ENCODE measurements around the gene PYGO2.

Gene PYGO2

DNA sequence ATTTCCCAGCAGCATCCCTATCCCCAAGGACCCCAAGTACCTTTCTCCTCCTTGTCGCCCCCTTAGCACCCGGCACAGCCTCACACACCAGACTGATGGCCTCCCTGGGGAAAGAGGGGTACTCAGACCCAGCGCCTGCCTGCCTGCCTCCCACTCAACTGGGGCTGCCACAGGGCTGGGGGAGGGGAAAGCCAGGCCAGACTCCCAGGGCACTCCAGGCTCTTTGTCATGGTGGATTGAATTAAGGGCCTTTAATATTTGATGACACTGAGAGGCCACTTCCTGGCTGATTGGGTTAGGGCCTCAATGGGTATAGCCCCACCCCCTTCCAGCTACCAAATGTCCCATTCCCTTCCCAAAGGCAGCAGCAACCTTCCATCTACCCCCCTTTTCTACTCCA lies 7.1 kb upstream of the PYGO2 start:
- DNase-seq: no peak
- in situ Hi-C loops (cut with MboI; ENCODE audit: low pct_unique_long_range_greater_than_20kb, low sequenced_read_pairs): no loop called here

DNA sequence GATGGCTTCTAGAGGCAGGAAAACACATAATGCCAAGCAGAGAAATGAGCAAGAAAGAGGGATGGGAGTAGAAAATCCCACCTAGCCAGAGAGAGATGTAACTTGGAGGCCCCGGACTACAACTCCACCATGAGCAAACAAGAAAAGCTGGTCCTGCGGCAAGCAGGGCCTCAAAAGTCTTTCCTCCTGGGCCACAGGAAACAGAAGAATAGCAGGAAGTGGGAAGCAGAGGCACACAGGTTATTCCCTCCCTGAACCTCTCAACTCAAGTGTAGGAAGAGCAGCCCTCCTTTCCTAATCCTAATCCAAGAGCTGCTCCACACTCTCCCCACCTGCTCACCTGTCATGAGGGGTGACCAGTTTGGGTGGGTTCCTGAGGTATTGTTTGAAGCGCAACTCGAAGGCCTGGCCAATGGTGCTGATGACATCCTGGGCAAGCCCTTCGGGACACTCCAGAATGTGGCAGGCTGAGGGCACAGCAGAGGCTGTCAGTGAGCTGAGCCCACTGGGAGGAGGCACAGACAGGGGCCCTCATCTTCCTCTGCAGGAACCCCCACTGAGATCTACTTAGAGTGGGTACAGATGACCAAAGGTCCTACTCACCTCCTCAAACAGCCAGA lies 5.9 kb upstream of the PYGO2 start:
- in situ Hi-C loops (cut with MboI; ENCODE audit: low pct_unique_long_range_greater_than_20kb, low sequenced_read_pairs): no loop called here
- DNase-seq: no peak

DNA sequence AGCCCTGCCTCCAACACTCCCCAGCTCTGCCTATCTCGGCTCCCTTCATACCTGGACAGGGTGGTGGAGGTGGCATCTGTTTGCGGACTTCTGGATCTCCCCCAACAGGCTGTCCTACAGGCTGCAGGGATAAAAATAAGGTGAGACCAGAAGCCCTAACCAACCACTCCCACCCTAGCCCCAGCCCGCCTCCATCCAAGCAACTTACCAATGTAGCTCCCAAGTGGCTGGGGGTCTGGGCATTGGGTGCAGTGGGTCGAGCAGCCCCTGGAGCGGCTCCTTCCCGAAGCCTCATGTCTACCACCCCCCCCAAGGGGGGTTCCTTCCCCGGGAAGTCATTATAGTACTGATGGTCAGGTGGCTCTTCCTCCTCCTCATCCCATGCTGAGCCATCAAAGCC lies 4.5 kb upstream of the PYGO2 start:
- no peak for DNase-seq

DNA sequence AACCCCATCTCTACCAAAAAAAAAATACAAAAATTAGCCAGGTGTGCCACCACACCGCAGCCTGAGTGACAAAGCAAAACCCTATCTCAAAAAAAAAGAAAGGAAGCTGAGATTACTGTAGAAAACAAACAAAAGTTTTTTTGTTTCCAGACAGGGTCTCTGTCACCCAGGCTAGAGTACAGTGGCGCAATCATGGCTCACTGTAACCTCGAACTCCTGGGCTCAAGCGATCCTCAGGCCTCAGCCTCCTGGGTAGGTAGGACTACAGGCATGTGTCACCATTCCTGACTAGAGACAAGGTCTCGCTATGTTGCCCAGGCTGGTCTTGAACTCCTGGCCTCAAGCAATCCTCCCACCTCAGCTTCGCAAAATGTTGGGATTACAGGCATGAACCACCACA lies 2.8 kb upstream of the PYGO2 start:
- DNase-seq: no peak
- in situ Hi-C loops (cut with MboI; ENCODE audit: low pct_unique_long_range_greater_than_20kb, low sequenced_read_pairs): no loop called here

More for the DNA sequence above, 4.5 kb upstream of the PYGO2 start:
- in situ Hi-C loops (cut with MboI; ENCODE audit: low pct_unique_long_range_greater_than_20kb, low sequenced_read_pairs): no loop called here

DNA sequence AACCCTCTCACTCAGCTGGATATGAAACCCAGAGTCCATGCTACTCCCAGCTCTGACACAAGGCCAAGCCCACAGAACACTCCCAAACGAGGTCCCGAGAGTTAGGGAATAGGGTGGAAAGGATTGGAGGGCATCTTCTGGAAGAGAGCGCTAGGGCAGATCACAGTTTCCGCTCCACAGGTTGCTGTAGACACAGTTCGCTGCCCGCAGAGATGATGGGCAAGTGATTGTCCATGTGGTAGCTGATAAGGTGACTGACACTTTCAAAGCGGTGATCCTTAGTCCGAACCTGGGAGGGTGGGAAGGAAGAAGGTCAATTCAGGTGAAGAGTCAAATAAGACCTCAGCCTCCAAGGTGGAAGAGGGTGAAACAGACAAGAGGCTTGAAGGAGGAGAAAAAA lies 2.1 kb upstream of the PYGO2 start:
- in situ Hi-C loops (cut with MboI; ENCODE audit: low pct_unique_long_range_greater_than_20kb, low sequenced_read_pairs): no loop called here
- no peak for DNase-seq

DNA sequence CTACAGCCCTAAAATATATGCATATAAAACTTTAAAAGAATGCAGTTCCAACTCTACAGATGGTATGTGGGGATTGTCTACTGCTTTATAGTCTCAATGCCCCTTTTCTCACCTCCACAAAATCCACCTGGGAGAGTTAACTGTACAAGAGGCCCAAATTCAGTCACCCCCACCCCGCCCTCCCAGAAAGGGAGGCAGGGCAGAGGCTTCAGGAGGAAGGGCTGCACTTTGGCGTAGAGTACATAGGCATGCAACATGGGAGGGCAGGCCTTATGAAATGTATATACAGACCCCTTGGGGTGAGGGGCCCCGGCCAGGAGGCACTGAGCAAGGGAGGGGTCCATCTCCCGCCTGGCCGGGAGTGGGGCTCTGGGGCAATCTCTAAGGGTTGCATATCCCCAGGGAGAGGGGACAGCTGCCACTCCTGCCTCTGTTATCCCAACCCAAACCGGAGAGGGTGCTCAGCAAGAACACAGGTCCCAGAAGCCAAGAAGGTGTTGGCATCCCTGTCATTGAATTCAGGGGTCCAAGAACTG lies 1.3 kb upstream of the PYGO2 start:
- no peak for DNase-seq
- in situ Hi-C loops (cut with MboI; ENCODE audit: low pct_unique_long_range_greater_than_20kb, low sequenced_read_pairs): no loop called here

DNA sequence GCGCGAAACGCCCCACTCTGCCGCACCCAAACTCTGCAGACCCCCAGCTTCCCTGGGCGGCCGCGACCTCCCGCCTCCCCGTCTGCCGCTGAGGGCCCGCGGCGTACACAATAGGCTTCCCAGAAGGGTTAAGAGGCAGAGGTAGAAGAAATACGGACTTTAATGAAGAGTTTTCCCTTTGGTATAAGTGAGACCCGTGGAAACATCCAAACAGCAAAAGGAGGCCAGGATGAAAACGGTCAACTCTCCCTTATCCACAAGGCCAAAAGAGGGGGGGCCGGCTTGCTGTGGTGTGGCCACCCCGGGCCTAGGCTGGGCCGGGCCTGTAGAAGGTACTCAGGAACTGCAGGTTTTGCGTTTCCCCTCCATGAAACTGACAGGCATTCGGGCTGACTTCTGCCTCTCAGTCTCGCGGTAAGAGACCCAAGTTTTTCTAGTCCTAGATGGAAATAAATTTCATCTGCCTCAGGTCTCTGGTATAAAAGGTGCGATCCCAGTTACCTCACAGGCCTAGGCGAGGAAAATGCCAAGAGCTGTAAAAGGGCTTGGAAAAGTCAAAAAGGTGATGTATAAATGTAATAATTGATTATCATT lies 671 bp upstream of the PYGO2 start:
- in situ Hi-C loops (cut with MboI; ENCODE audit: low pct_unique_long_range_greater_than_20kb, low sequenced_read_pairs): no loop called here
- DNase-seq: peak; percentile 64

DNA sequence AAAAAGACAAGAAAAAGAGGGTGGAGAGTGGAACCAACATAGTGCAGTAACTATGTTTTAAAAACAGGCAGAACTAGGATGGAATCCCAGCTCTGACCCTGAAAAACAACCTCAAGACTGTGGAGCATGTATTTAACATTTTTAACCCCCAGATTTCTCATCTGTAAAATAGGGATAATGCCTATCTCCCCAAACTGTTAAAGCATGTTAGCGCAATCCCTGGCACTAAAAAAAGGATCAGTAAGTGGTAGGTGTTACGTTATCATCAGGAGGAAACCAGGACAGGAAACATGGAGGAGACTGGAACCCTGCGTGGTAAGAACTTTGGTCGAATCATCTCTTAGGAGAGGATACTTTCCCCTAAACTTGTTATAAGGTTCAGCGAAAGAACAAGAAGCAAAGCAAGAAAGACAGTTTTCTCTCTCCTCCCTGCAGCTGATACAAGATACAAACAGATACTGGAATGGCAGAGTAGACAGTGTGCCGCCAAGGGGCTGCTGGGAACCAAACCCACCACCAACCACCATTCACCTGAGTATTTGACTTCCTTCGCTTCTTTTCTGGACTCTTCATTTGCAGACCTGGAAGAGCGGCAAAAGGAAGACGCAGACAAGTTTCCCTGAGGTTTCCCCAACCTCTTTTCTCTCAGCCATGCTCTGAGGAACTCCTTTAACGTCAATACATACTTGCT lies 991 bp downstream of the PYGO2 start:
- in situ Hi-C loops (cut with MboI; ENCODE audit: low pct_unique_long_range_greater_than_20kb, low sequenced_read_pairs): no loop called here
- no peak for DNase-seq

DNA sequence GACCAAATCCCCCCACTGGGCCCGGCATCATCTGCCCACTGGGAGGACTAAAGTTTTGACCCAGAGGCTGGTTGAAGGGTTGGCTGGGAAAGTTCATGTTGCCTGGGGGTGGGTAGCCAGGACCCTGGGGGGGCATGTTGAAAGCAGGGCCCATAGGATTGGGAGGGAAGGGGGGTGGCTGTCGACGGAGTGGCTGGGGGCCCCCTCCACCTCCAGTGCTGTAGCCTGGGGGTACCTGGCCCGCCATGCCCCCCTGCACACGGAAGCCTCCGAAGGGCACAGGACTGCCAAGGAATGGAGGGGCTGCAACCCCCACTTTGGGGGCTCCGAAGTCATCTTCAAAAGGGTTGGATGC lies 2.2 kb downstream of the PYGO2 start:
- DNase-seq: no peak
- in situ Hi-C loops (cut with MboI; ENCODE audit: low pct_unique_long_range_greater_than_20kb, low sequenced_read_pairs): no loop called here

DNA sequence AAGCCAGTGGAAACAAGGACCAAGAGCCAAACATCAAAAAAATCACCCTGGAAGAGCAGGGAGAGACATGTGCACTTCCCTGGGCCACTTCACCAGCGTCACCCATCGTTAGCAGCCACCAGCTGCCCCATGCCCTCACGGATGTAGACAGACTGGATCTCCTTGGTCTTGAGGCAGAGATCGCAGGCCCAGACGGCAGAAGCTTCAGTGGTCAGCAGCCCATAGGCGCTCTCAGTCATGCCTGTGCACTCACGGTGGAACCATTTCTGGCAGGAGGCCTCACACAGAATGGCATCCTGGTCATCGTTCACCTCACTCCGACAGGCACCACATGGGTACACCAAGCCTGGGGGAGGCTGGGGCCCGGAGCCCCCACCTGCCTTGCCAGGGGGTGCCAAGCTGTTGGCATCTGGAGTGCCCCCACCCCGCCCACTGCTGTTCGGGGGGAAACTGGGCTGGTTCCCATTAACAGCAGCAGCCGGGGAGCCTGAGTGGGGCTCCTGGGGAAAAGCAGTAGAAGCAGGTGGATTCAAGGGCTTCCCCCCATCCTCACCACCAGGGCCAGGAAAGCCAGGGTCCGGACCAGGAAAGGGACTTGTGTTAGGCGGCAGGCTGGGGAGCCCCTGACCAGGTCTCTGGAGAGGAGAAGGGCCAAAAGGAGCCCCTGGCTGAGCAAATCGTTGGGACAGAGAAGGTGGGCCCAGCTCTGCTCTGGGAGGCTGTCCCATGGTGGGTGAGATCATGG lies 2.7 kb downstream of the PYGO2 start:
- in situ Hi-C loops (cut with MboI; ENCODE audit: low pct_unique_long_range_greater_than_20kb, low sequenced_read_pairs): no loop called here
- no peak for DNase-seq

DNA sequence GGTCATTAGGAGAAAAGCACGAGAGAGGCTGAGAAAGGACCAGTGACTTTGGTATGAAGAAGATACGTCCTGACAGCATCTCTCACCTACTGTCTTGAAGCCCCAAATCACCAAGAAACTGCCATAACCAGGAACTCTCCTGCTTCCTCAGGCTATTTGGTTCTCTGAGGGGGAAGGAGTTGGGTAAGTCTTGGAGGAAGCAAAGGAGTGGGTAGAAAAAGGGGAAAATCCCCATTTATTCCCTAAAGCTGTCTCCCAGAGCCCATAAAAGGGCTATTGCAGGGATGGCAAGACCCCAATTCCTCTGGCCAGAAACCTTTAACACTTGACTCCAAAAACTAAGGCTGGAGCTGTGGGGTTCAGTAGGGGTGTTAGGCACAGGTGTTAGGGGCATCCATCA lies 3.5 kb downstream of the PYGO2 start:
- in situ Hi-C loops (cut with MboI; ENCODE audit: low pct_unique_long_range_greater_than_20kb, low sequenced_read_pairs): no loop called here
- DNase-seq: no peak

DNA sequence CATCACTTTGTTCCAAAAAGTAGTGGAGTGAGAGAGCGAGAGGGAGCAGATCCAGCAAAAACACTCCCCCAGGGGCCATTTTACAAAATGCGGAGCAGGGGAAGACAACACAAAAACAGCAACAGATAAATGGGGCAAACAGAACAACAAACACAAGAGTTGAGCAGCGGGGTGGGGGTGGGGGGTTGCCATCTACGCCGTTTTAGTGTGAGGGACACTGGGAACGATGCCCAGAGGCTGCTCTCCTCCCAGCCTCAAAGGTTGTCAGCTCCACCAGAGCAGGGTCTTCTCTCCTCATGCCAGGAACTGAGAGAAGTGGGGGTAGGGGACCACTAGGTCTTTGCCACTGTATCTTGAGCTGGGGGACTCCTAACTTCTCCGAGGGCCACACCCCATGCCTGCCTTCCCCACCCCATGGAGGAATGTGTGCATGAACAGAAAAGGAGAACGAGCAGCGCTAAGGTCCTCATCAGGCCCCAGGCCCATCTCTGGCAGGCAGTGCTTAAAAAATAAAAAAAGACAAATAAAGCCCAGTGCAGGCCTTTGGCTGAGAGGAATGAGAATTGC lies 4.4 kb downstream of the PYGO2 start:
- no peak for DNase-seq
- in situ Hi-C loops (cut with MboI; ENCODE audit: low pct_unique_long_range_greater_than_20kb, low sequenced_read_pairs): no loop called here

DNA sequence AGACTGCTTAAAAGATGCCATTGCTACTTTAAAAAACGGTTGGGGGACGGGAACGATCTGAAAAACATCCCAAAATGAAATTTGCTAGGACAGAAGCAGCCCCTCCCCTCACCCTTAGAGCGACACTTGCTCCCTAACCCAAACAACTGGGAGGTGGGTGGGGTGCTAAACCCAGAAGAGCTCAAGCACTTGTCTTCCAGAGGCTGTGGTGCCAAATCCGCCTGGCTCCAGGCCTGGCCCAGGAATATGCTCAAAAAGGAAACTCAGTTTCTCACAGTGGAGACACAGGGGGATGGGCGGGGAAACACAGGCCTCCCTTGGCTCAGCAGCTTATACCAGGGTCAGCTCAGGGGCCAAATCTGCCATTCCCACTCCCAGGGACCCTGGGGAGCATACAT lies 5.0 kb downstream of the PYGO2 start:
- in situ Hi-C loops (cut with MboI; ENCODE audit: low pct_unique_long_range_greater_than_20kb, low sequenced_read_pairs): no loop called here
- DNase-seq: no peak

DNA sequence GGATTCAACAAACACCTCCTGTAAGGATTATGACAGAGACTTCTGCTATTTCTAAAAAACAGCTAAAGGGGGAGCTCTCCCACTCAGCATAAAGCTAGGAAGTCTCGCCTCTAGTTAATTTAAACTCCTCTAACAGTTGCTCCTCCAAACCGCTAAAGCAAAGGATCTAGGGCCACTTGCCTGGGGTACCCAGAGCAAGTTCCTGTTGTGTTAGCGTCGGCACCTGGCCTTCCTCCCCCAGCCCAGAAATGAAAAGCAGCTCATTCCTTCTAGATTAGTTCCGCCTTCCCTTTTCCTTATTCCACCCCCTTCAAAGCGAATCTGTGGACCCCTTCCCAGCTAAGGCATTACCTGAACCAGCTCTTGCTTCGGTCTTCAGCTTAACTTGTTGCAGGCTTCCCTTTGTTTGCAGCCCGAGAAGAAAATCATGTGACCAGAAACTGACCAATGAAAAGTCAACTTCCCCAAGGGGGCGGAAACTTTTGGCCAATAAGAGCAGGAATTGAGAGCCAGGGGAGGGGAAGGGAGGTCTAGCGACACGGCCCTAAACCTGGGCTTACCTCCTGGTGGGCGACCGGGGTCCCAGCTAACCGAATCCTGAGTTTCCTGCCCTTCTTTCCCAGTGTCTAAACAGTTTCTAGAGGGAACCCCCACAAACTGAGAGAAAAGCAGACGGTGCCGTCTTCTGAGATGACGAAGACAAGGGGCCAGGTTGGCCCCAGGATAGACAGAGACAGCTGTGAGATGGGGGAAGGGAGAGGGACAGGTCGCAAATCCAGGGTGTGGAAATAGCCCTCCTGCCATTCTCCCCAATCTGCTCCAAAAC lies 5.7 kb downstream of the PYGO2 start, which contains the start of gene PBXIP1:
PBXIP1 (minus strand) TSS at position 382 of the 826 bp plus-strand sequence. CDS start 2,378 bp downstream, outside the sequence.
- DNase-seq: peak; percentile 98
- in situ Hi-C loops (cut with MboI; ENCODE audit: low pct_unique_long_range_greater_than_20kb, low sequenced_read_pairs): no loop called here

DNA sequence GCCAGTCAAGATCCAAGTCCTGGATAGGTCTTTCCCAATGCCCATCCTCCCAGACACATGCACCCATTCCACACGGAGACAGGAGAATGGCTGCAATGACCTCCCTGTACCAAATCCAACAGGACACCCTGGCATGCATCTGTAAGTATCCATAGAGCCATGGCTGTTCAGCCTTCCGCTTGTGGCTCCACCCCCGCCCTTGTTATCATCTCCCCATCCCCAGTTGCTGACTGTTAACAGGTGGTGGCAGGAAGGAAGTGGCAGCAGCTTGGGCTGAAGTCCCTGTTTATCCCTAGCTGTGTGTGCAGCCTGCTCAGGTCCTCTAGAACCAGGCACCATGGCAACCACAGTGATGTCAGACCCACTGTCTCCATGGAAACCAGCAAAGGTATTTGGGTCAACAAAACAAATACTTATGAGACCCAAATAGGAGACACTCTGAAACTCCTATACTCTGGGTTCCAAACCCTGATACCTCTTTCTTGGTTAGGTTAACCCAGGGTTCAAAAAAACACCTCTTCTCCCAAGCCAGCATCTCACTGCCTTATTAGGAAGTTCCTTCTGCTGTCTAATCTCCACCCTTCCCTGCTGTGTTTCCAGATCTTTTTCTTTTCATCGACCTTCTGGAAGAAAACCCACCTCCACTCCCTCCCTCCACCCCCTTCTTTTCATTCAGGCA lies 6.4 kb downstream of the PYGO2 start:
- in situ Hi-C loops (cut with MboI; ENCODE audit: low pct_unique_long_range_greater_than_20kb, low sequenced_read_pairs): no loop called here
- peak; percentile 84 for DNase-seq

DNA sequence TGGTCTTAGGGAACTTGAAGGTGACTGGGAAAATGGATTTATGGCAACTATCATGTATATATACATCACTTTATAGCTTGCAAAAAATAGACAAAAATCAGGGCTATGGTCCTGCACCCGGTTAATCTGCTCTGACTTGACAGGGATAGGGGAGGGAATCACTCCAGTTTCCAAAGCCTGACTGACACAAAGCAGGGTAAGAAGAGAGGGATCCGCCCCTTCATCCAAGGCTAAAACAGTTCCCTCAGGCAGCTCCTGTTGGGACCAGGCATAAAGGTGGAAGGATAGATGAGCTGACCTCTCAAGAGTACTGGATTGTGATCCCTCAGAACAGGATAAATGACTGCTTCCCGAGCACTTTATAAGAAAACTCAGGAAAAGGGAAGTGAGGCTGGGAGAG lies 7.0 kb downstream of the PYGO2 start:
- DNase-seq: no peak
- in situ Hi-C loops (cut with MboI; ENCODE audit: low pct_unique_long_range_greater_than_20kb, low sequenced_read_pairs): no loop called here

DNA sequence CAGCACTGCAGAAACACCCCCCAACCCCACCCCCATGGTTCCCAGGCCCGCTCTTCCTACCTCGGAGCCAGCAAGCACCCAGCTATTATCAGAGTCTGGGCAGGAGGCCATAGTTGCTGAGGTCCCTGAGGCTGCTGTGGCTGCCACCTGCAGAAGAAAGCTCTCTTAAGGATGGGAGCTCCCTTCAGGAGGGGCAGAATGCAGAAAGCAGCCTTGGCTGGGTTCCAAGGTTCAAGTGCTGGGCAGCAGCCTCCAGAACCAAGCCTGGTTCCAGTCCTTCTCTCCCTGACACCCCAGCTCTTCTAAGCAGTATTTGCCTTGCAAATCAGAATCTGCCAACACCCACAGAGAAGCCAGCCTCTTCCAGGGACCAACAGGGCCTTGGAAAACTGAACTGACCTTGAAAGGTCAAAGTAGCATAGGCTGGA lies 8.0 kb downstream of the PYGO2 start:
- in situ Hi-C loops (cut with MboI; ENCODE audit: low pct_unique_long_range_greater_than_20kb, low sequenced_read_pairs): no loop called here
- DNase-seq: no peak

DNA sequence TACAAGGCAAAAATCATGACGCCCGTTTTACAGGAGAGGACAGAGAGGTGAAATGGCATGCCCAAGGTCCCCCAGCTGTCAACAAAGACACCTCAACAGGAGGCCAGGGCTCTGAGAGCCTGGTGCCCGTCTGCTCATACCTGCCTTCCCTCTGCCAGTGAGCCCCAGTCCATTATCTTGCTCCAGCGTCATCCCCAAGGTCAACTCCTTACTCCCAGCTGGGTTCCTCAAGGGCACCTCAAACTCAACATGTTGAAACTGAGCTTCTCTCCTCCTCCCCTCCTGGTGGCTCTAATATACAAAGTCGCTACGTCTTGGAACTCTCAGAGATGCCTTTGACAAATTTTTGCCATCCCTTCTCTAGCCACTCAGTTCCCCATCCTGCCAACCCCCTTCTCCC lies 8.9 kb downstream of the PYGO2 start:
- DNase-seq: no peak
- in situ Hi-C loops (cut with MboI; ENCODE audit: low pct_unique_long_range_greater_than_20kb, low sequenced_read_pairs): no loop called here
